CD4-positive, alpha-beta T cell (primary cell): ENCODE data around the gene PEX1. TPM values are rescaled to one million over a fixed set of nuclear protein-coding genes. Genes with fewer than 3 reads are reported as not detected.

ENCODE experiments used
- ATAC-seq: fragments of 200-7000 bp; cut with Tn5 transposase; one replicate; pipeline ENCODE4 v1.10.0; 2022; ENCODE audit warnings: mild to moderate bottlenecking; ENCODE audit not compliant: poor library complexity
- CTCF ChIA-PET: fragments of 350-600 bp; sonication (Branson Sonifier 250); formaldehyde crosslinking; loops from one replicate; lab custom pipeline; 2021; ENCODE audit warnings: antibody characterized with exemption, inconsistent platforms; lab: Charles Lee
- POLR2A ChIA-PET: fragments of 350-600 bp; sonication (Branson Sonifier 250); formaldehyde crosslinking; loops from one replicate; lab custom pipeline; 2021; ENCODE audit warnings: antibody characterized with exemption, inconsistent platforms; lab: Charles Lee
- DNase-seq, 14 experiments: peaks; one replicate each; pipeline ENCODE4 v3.0.0-alpha.2; 2013 to 2020; ENCODE audit warnings: mixed read lengths in 2 of 14
- H3K27ac ChIP-seq, 2 donors: one replicate each; pipeline versions ENCODE4 v1.5.1 to v1.7.0; 2013; ENCODE audit warnings: low read length in 2 of 2, low read depth in 1 of 2, mild to moderate bottlenecking in 1 of 2
- H3K27me3 ChIP-seq, 2 experiments: 1 replicate in 1 of 2; 2 replicates in 1 of 2; pipeline versions ENCODE4 v1.6.1 to v1.7.0; 2013; ENCODE audit warnings: low read length in 2 of 2, control low read depth in 1 of 2, mild to moderate bottlenecking in 1 of 2, moderate library complexity in 1 of 2; ENCODE audit not compliant: insufficient read depth in 2 of 2, control insufficient read depth in 1 of 2
- H3K36me3 ChIP-seq: one replicate; pipeline ENCODE4 v1.6.1; 2013; ENCODE audit warnings: low read length, control low read depth; ENCODE audit not compliant: insufficient read depth
- H3K4me1 ChIP-seq: one replicate; pipeline ENCODE4 v1.6.1; 2013; ENCODE audit warnings: low read length, control low read depth; ENCODE audit not compliant: insufficient read depth
- H3K4me3 ChIP-seq: one replicate; pipeline ENCODE4 v1.5.1; 2013; ENCODE audit warnings: mild to moderate bottlenecking, low read length, moderate library complexity
- H3K9me3 ChIP-seq, 2 experiments: 1 replicate in 1 of 2; 2 replicates in 1 of 2; pipeline versions ENCODE4 v1.6.1 to v1.7.0; 2013; ENCODE audit warnings: low read length in 2 of 2, mild to moderate bottlenecking in 2 of 2, control low read depth in 1 of 2, moderate library complexity in 1 of 2; ENCODE audit not compliant: control insufficient read depth in 1 of 2, insufficient read depth in 1 of 2
- H3K27ac Mint-ChIP-seq: one replicate; pipeline ENCODE4 v1.8.0; 2020; ENCODE audit warnings: mixed read lengths
- H3K27me3 Mint-ChIP-seq: one replicate; pipeline ENCODE4 v1.8.0; 2021; ENCODE audit warnings: mixed read lengths
- H3K36me3 Mint-ChIP-seq: one replicate; pipeline ENCODE4 v1.8.0; 2021; ENCODE audit warnings: low read depth, mixed read lengths
- H3K4me1 Mint-ChIP-seq: one replicate; pipeline ENCODE4 v1.8.0; 2021; ENCODE audit warnings: low read depth, mixed read lengths
- H3K4me3 Mint-ChIP-seq: one replicate; pipeline ENCODE4 v1.8.0; 2020; ENCODE audit warnings: mild to moderate bottlenecking, mixed read lengths
- H3K9me3 Mint-ChIP-seq: one replicate; pipeline ENCODE4 v1.8.0; 2020; ENCODE audit warnings: mixed read lengths
- intact Hi-C, 2 experiments: fragments of 100-400 bp; cut with DNase I in 1 of 2; cut with micrococcal nuclease in 1 of 2; formaldehyde crosslinking; loops; one replicate each; pipeline versions ENCODE4 v1.15.1 to v1.9.0; 2023 to 2025; cut with DNase I, micrococcal nuclease
- total RNA-seq, 174 experiments: library from RNA in 2 of 174; stranded (reverse) in 2 of 174; gene quantifications; one replicate each; pipeline ENCODE4 v1.2.3 and lab custom pipeline; 2021 to 2026
- TF ChIP-seq, protein P1 (sequence below): fragments of 200-600 bp; IDR thresholded peaks from one replicate; pipeline ENCODE4 v1.8.0; 2022; ENCODE audit warnings: antibody characterized with exemption, mild to moderate bottlenecking

The PEX1 gene
- total RNA-seq, 2 experiments from 2014 or later, result 19.7 to 20.7 TPM

DNA sequence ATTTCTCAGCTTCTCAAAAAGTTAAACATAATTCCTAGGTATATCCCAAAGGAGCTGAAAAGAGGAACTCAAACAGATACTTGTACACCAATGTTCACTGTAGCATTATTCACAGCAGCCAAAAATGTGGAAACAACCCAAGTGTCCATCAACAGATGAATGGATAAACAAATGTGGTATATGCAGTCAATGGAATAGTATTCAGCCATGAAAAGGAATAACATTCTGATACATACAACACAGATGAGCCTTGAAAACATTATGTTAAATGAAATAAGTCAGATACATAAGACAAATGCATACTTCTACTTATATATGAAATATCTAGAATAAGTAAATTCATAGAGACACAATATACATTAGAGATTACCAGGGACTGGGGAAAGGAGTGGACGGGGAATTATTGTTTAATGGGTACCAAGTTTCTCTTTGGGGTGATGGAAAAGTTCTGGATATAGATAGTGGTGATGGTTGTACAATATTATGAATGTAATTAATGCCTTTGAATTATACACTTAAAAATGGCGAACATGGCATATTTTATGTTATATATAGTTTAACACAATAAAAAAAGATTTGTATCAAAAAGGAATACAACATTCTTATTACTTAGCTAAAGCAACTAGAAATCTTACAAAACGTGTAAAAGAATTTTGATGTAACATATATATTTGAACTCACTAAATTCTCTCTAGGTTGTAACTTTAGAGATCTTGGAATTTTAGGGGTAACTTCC is 15.0 kb downstream of the PEX1 start:
- Mint-ChIP-seq H3K9me3 (no peaks in the 10 kb centered on the region), H3K27ac (no peak overlapping the region), H3K4me3 (no peak overlapping the region), H3K27me3 (no peaks in the 10 kb centered on the region), H3K36me3 (peaks cover 49% of the 10 kb centered on the region), H3K4me1 (no peaks in the 10 kb centered on the region)
- DNase-seq (no peak), ATAC-seq (no peak)
- CTCF ChIA-PET, result interaction anchor here (1.6 kb wide), 1 partner anchor 15 kb away, joined by 3 read pairs; the partner anchor contains the start of genes PEX1 and RBM48
- H3K4me1 ChIP-seq, result no peaks in the 10 kb centered on the region
- POLR2A ChIA-PET, result interaction anchor here (0.6 kb wide), 1 partner anchor 583 kb away, joined by 3 read pairs; no protein-coding TSS in a partner anchor
- H3K9me3 ChIP-seq, result no peaks in the 10 kb centered on the region
- H3K36me3 ChIP-seq, result peaks cover 49% of the 10 kb centered on the region
- no peak overlapping the region for H3K4me3 ChIP-seq
- intact Hi-C loops, result no loop called here
- no peak overlapping the region for H3K27ac ChIP-seq
- no peaks in the 10 kb centered on the region for H3K27me3 ChIP-seq
- TF ChIP-seq, protein P1, sequence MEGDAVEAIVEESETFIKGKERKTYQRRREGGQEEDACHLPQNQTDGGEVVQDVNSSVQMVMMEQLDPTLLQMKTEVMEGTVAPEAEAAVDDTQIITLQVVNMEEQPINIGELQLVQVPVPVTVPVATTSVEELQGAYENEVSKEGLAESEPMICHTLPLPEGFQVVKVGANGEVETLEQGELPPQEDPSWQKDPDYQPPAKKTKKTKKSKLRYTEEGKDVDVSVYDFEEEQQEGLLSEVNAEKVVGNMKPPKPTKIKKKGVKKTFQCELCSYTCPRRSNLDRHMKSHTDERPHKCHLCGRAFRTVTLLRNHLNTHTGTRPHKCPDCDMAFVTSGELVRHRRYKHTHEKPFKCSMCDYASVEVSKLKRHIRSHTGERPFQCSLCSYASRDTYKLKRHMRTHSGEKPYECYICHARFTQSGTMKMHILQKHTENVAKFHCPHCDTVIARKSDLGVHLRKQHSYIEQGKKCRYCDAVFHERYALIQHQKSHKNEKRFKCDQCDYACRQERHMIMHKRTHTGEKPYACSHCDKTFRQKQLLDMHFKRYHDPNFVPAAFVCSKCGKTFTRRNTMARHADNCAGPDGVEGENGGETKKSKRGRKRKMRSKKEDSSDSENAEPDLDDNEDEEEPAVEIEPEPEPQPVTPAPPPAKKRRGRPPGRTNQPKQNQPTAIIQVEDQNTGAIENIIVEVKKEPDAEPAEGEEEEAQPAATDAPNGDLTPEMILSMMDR, result no peak

DNA sequence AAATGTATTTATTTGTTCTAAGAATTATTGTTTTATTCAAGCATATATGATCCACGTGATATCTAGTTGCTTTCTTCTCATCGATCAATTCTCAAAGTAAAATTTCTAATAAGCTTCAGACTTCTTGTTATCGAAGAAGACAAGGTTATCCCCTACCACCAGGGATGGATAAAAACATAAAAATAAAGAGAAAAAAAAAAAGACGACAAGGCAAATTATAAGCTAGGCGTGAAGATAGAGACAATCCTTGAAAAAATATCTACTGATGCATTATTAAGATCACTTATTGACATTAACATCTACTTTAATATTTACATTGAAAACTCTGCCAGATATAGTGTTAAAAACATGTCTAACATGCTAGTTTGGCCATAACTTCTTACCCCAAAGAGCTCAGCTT is 19.4 kb downstream of the PEX1 start:
- Mint-ChIP-seq H3K4me3 (no peak overlapping the region), H3K27me3 (no peaks in the 10 kb centered on the region), H3K9me3 (no peaks in the 10 kb centered on the region), H3K36me3 (peaks cover 49% of the 10 kb centered on the region), H3K4me1 (no peaks in the 10 kb centered on the region), H3K27ac (no peak overlapping the region)
- H3K9me3 ChIP-seq, result no peaks in the 10 kb centered on the region
- ChIA-PET CTCF (no interaction called here), POLR2A (no interaction called here)
- TF ChIP-seq, protein P1, result no peak
- intact Hi-C loops, result no loop called here
- DNase-seq, result no peak
- H3K4me1 ChIP-seq, result no peaks in the 10 kb centered on the region
- H3K27me3 ChIP-seq, result no peaks in the 10 kb centered on the region
- H3K4me3 ChIP-seq, result no peak overlapping the region
- ATAC-seq, result no peak
- H3K36me3 ChIP-seq, result peaks cover 46% of the 10 kb centered on the region
- no peak overlapping the region for H3K27ac ChIP-seq

DNA sequence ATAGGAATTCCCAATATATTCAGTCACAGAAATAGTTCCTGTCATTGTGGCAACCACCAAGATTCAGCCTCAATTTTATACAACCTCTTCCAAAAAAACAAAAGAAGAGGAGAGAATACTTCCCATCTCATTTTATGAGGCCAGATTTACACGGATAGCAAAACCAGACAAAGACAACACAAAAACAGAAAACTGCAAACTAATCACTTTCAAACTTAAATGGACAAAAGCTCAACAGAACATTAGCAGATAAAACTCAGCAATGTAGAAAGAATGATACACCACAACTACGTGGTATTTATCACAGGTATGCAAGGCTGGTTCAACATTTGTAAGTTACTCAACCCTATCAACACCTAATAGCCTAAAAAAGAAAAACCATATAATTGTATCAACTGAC is 22.0 kb downstream of the PEX1 start:
- TF ChIP-seq, protein P1, result no peak
- no peaks in the 10 kb centered on the region for H3K4me1 ChIP-seq
- peaks cover 54% of the 10 kb centered on the region for H3K36me3 ChIP-seq
- H3K4me3 ChIP-seq, result no peak overlapping the region
- peaks cover 56% of the 10 kb centered on the region for H3K36me3 Mint-ChIP-seq
- no peak overlapping the region for H3K27ac ChIP-seq
- H3K27me3 Mint-ChIP-seq, result no peaks in the 10 kb centered on the region
- no peak for ATAC-seq
- H3K27ac Mint-ChIP-seq, result no peak overlapping the region
- ChIA-PET POLR2A (interaction anchor here (0.7 kb wide), 1 partner anchor 22 kb away, joined by 3 read pairs; the partner anchor contains the start of gene RBM48), CTCF (no interaction called here)
- no peaks in the 10 kb centered on the region for H3K27me3 ChIP-seq
- intact Hi-C loops, result no loop called here
- H3K9me3 ChIP-seq, result no peaks in the 10 kb centered on the region
- H3K9me3 Mint-ChIP-seq, result no peaks in the 10 kb centered on the region
- DNase-seq, result no peak
- H3K4me3 Mint-ChIP-seq, result no peak overlapping the region
- no peaks in the 10 kb centered on the region for H3K4me1 Mint-ChIP-seq
